MM.1S (cell line): ENCODE measurements around the gene CD151.

Source experiments
- CTCF ChIP-seq: fragments of 300-600 bp; sonication (generic); IDR thresholded peaks from 2 replicates; pipeline ENCODE4 v1.5.1; 2016; ENCODE audit warnings: antibody characterized with exemption, low read length, mixed read lengths
- EZH2 ChIP-seq: fragments of 300-600 bp; sonication (generic); optimal IDR thresholded peaks from 2 replicates; pipeline ENCODE3; 2017; ENCODE audit warnings: low read depth, mild to moderate bottlenecking, antibody characterized with exemption, low read length, mixed read lengths

DNA sequence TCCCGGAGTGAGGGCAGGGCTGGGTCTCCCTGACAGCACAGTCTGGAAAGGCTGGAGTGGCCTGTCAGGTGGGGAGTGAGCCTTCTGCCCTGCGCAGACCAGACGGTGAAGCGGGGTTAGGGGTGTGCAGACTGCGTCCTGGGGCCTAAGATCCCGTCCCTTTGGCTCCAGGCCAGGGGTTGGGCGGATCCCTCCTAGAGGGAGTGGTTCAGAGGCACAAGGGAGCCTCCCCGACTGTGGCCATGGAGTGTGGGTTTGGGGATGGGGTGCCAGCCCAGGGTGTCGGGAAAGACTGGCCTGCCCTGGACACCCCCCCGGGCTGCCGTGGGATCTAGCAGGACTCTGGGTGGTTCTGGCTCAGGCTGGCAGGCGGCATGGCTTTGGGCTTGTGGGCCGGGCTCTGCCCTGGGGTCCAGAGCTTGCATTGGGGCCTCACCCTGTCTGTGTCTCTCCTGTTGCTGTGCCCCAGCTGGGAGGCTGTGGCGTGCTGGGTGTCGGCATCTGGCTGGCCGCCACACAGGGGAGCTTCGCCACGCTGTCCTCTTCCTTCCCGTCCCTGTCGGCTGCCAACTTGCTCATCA lies 29.4 kb downstream of the CD151 start:
- TF ChIP-seq CTCF (no peak), EZH2 (no peak)
